Dedifferentiated amniotic fluid mesenchymal stem cell (primary cell): Measurements from ENCODE around the gene ATR.
"Not testable (repeated sequence)": the region's sequence is repeated elsewhere in the genome, so short reads cannot be mapped to it uniquely, and the experiment has no call there.

ENCODE experiments used
- DNase-seq: peaks from one replicate; pipeline ENCODE4 v3.0.0-alpha.2; 2016; ENCODE audit errors: extremely low spot score

The ATR gene

GRCh38 chr3:142578329-142579223, at the start of gene ATR:
Gene ATR (minus strand): TSS chr3:142578733. CDS start chr3:142578704, 29 bp downstream.
- peak; percentile 96 for DNase-seq

DNA sequence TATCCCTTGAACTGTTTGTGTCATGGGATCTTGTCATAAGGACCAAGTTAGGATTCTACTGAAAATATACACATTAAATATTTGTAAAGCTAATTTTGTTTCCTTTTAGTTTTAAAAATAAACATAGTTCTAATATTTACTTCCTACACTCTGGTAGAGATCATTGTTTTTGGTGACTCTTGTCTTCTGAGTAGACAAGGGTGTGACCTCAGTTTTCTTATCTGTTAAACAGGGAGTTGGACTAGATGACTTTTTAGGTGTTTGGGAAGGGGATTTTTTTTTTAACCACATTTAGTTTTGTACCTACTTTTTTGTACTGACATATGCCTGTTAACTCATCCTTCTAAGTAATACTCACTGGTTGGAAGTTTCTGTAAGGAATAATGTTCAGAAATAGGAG, 48.4 kb upstream of the ATR start:
- DNase-seq = no peak

GRCh38 chr3:142625153-142625440, 46.6 kb upstream of the ATR start:
- no peak for DNase-seq

DNA sequence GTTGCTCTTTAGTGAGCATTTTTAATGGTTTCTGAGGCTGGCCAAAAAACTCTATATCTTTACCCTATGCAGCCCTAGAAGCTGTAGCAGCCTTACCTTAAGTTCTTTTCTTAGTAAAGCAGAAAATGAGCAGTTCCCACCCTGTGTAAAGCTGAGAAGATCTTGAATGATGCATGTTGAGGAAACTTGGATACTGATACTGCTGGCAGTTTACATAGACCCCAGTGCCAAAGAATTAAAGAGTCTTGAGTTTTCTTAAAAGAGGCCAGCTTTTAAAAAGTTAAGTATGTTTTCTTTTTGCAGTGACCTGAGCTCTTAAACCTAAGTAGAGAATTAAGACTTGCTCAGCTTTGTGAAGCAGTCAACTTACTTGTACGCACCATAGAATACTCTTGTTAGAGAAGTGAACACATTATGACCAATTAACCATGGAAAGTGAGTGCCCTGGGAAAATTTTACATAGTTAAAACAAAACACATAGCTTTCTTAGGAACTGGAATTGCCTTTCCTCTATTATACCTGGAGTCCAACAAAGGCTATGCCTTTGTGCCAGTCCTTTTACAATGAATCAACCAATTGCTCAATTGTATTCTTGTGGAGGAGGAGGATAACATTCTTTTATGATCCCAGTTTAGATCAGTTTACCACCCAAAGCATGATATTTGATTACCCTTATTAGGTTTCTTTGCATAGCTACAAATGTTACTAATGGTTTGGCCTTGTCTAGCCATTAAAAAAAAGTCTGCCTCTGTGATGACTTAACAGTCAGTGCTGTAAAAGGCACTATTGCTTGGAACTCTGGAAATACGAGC, 46.0 kb upstream of the ATR start:
- peak; percentile 16 for DNase-seq

DNA sequence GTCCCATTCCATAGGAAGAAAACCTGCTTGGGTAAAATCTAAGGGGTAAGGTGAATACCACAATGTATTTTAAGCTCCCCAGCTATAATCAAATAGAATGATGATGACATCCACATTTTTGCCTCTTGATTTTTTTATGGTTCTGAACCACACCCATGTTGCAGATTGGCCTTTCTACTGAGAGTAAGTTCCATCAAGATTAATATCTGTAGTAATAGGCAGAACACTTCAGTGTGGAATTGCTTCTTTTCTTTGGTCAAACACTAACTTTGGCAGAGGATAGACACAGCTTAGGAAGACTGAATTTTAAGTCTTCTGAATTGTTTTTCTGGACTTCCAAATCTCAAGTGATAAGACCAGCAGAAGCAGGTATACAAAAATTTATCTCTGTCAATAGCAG, 44.7 kb upstream of the ATR start:
- no peak for DNase-seq

- DNase-seq = no peak
Observed at GRCh38 chr3:142622405-142622804, 43.9 kb upstream of the ATR start.

DNA sequence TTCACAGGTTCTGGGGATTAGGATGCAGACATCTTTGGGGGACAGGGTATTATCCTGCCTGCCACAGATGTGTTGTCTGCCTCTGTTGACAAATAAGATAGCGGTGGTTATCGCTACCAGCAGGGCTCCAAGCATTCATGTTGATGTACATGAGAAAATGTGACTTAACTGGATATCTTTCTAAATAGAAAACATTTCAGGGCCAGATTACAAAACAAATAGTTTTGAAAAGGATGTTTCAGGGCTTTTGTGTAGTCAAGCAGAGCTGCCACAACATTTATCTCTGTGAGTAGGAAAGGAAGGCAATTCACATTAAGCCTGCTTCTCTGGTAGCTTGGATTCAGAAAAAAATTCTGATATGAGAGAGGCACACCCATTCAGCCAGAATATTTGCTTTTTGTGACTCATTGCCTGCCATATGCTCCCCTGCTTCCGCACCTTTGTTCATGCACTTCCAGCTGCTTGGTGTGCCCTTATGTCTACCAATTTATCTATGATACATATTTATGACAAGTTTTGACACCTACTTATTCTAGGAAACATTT, 40.5 kb upstream of the ATR start:
- DNase-seq = no peak

DNA sequence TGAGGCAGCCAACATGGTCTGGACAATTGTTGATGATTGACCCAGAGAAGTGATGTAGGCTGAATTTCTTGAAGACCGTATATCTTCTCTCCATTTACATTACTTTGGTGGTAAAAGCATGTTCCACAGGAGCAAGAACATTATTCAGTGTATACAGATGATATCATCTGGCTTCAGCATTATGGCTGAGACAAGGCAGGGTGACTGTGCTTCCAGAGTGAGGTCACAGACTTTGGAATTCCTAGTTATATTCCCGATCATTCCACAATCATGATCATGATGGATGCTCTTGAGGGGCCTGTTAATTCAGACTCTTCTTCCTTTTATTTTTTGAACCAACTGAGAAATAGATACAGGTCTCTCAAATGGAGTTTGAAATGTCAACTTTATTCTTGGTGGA, 36.6 kb upstream of the ATR start:
- no peak for DNase-seq

GRCh38 chr3:142614059-142614626, 35.6 kb upstream of the ATR start:
- DNase-seq = no peak

- DNase-seq = no peak
Observed at GRCh38 chr3:142613491-142613890, 35.0 kb upstream of the ATR start.

DNA sequence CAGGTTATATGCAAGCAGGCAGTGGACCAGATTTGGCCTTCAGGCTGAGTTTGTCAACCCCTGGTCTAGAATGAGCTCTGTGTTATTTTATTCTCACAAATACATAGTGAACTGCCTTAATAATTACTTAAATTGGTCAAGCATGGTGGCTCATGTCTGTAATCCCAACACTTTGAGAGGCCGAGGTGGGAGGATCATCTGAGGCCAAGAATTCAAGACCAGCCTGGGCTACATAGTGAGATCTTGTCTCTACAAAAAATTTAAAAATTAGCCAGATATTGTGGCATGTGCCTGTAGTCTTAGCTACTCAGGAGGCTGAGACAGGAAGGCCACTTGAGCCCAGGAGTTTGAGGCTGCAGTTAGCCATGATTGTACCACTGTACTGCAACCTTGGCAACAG, 32.7 kb upstream of the ATR start:
- no peak for DNase-seq

- no peak for DNase-seq
Observed at GRCh38 chr3:142609136-142609535, 30.6 kb upstream of the ATR start.

- no peak for DNase-seq
Observed at GRCh38 chr3:142608631-142609030, 30.1 kb upstream of the ATR start.

DNA sequence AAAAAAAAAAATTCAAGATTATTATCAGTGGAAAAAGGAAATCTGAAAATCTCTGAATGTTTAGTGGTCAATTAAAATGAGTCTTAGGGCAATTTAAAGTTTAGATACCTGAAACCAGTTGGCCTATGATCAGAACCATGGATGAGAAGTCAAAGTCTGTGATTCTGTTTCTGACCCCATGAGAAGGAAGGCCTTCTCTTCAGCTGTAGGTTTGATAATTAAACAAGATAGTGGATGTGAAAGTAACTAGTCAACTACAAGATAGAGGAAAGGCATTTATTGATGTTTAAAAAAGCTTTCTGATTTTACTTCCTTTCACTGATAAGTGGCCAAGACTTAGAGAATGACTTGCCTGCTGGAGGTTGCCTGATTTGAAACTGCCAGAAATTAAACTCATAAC, 26.4 kb upstream of the ATR start:
- no peak for DNase-seq

GRCh38 chr3:142603386-142603705, 24.8 kb upstream of the ATR start:
- not testable (repeated sequence) for DNase-seq

GRCh38 chr3:142602619-142603385, 24.3 kb upstream of the ATR start:
- no peak for DNase-seq

DNA sequence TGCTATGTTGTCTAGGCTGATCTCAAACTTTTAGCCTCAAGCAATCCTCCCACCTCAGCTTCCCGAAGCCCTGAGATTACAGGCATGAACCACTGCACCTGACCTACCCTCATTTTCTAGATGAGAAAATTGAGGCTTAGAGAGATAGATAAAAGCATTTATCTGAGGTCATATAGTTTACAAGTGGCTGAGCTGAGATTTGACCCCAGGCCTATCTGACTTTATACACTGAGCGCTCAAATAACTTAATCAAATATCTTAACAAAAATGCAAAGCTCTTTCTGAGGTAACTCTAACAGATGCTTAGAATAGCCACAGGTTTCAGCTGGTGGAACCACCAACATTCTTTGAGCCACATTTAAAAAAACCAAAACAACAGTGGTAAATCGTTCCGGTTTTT, 23.2 kb upstream of the ATR start:
- DNase-seq = no peak

DNA sequence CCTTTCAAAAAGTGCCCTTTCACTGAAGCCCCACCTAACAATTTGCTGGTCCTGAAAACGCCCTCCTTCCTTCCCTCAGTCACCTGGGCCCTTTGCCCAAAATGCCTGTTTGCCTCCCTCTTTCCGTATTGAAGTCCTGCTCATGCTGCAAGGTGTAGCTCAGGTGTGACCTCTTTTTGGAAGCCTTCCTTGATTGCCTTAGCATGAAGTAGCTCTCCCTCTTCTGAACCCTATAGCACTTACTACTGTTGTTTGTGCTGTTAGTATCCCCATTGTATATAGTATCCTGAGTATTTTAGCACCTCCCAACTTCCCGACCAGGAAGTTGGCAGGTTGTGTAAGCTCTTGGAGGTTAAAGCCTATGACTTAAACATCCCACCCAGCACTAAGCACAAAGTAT, 19.4 kb upstream of the ATR start:
- no peak for DNase-seq

DNA sequence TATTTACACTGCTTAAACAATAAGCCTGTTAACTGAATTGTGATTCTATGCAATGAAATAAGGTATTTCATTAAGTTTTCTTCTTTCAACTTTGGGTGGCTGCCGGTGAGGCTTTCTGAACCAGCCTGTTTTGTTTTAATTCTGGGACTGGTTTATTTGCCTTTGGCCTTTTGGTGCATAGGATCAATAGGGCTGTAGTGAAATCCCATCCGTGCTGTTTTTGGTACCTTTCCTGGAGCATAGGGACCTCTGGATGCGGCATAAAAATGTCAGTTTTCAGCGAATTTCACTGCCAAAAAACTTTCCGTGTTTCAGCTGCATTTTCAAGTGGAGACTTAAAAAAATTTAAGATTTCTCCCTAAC, 18.2 kb upstream of the ATR start:
- DNase-seq = no peak

DNA sequence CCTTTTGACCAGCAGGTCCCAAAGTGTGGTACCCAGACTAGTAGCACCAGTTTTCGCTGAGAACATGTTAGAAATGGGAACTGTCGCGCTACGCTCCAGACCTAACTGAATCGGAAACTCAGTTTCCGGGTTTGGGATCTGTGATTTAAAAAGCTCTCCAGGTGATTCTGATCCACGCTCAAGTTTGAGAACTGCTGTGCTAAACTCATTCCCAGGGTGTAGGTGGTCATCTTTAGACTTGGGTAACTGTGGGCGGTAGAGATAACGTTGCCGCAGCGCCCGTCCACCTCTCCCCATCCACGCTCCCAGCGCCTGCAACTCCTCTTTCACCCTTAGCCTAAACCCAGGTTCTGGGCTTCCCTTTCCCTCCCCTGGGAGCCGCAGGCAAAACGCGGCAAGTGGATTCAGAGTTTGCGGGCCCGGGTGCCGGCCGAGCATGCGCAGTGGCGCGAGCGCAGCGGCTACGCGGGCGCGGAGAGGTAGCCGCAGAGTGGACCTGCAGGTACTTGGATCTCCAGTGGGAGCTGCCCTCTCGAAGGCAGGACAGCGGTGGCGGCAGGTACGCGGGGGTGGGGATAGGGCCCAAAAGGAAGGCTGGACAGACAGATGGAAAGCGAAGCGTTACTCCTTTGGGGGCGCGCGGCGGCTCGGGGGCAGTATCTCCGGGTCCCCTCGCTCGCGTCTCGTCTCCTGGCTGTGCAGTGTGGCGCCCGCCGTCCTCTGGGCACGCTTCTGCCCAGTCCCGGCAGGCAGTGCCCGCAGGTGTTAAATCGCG, 17.6 kb upstream of the ATR start, which contains the start of gene PLS1:
Gene PLS1, plus strand, starts transcription at position 443 of the 775 bp plus-strand sequence. CDS start 67,845 bp downstream, outside the sequence.
- DNase-seq = peak; percentile 43

GRCh38 chr3:142595581-142595950, 17.0 kb upstream of the ATR start:
- DNase-seq = peak; percentile 43
